ENCODE measurements around the gene PROC.
A peak's percentile ranks its signal among the peaks of the same experiment; 100 is the strongest.

PROC gene

GRCh38 chr2:127418300-127419111 is at the start of gene PROC:
Gene PROC, plus strand, starts transcription at chr2:127418427. Its CDS starts 1,516 bp downstream, at chr2:127419943.
- no peak for DNase-seq (ENCODE audit: low read depth)

GRCh38 chr2:127370010-127370409 is 48.2 kb upstream of the PROC start:
- no peak for DNase-seq (ENCODE audit: low read depth)

GRCh38 chr2:127371037-127371436 is 47.2 kb upstream of the PROC start:
- no peak for DNase-seq (ENCODE audit: low read depth)

- no peak for DNase-seq (ENCODE audit: low read depth)
Observed at GRCh38 chr2:127373362-127374083, 44.7 kb upstream of the PROC start.

GRCh38 chr2:127376257-127376656 is 42.0 kb upstream of the PROC start:
- DNase-seq (ENCODE audit: low read depth) = no peak

GRCh38 chr2:127377262-127377661 is 41.0 kb upstream of the PROC start:
- no peak for DNase-seq (ENCODE audit: low read depth)

GRCh38 chr2:127378720-127379119 is 39.5 kb upstream of the PROC start:
- DNase-seq (ENCODE audit: low read depth) = no peak

GRCh38 chr2:127379712-127380355 is 38.4 kb upstream of the PROC start:
- DNase-seq (ENCODE audit: low read depth) = no peak

- DNase-seq (ENCODE audit: low read depth) = no peak
Observed at GRCh38 chr2:127381762-127382161, 36.5 kb upstream of the PROC start.

- DNase-seq (ENCODE audit: low read depth) = no peak
Observed at GRCh38 chr2:127382831-127383230, 35.4 kb upstream of the PROC start.

- no peak for DNase-seq (ENCODE audit: low read depth)
Observed at GRCh38 chr2:127384529-127384928, 33.7 kb upstream of the PROC start.

- no peak for DNase-seq (ENCODE audit: low read depth)
Observed at GRCh38 chr2:127386246-127386645, 32.0 kb upstream of the PROC start.

GRCh38 chr2:127386764-127387654 is 31.2 kb upstream of the PROC start:
- peak; percentile 75 for DNase-seq (ENCODE audit: low read depth)

GRCh38 chr2:127387655-127388422 is 30.4 kb upstream of the PROC start, which contains the start of gene MAP3K2:
Gene MAP3K2, minus strand, starts transcription at chr2:127387975. Its CDS starts 44,846 bp downstream, at chr2:127343129.
- DNase-seq (ENCODE audit: low read depth) = peak; percentile 99

GRCh38 chr2:127388423-127389164 is 29.6 kb upstream of the PROC start:
- no peak for DNase-seq (ENCODE audit: low read depth)

GRCh38 chr2:127389778-127390435 is 28.3 kb upstream of the PROC start:
- no peak for DNase-seq (ENCODE audit: low read depth)

- DNase-seq (ENCODE audit: low read depth) = no peak
Observed at GRCh38 chr2:127392133-127392827, 25.9 kb upstream of the PROC start.

- no peak for DNase-seq (ENCODE audit: low read depth)
Observed at GRCh38 chr2:127392828-127393578, 25.2 kb upstream of the PROC start.

Data from activated T-cell treated with anti-CD3 and anti-CD28 coated beads for 48 hours (primary cell).